ENCODE data around the gene TMX2.

DNA sequence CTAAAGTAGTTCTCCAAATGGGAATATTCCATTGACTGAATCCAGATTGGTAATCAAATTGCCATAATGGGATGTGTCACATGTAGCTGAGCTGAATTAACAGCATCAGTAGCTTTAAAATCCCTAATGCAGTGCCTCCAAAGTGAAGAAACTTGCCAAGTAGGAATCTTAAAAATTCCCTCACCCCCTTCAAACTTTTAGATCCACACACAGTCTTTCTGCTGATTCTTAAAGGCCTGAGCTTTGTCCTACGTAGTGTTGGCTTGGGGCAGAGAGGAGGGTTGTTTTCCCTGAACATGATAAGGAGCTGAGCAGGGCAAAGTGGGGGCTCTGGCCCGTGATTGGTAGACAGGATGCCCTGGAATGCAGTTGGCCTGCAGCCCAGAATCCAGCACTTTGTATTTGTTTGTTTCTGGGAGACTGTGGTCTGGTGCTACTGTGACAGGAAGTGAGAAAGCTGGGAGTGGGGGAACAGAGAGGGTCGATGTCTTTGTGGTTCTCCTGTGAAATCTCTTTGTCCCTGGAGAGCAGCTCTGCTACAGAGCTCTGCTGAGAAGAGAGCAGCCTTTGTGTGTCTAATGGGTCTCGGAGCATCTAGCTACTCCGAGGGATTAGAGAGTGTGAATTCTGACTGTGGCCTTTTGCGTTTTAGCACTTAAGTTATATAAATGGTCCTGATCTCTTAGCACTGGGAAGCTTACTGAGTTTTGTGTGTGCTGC, 66.1 kb downstream of the TMX2 start:
- TF ChIP-seq, protein P1, sequence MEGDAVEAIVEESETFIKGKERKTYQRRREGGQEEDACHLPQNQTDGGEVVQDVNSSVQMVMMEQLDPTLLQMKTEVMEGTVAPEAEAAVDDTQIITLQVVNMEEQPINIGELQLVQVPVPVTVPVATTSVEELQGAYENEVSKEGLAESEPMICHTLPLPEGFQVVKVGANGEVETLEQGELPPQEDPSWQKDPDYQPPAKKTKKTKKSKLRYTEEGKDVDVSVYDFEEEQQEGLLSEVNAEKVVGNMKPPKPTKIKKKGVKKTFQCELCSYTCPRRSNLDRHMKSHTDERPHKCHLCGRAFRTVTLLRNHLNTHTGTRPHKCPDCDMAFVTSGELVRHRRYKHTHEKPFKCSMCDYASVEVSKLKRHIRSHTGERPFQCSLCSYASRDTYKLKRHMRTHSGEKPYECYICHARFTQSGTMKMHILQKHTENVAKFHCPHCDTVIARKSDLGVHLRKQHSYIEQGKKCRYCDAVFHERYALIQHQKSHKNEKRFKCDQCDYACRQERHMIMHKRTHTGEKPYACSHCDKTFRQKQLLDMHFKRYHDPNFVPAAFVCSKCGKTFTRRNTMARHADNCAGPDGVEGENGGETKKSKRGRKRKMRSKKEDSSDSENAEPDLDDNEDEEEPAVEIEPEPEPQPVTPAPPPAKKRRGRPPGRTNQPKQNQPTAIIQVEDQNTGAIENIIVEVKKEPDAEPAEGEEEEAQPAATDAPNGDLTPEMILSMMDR (IDR thresholded peaks at IDR 0.05; ENCODE audit: poor library complexity), result no peak
- TF ChIP-seq EZH2phosphoT487 (IDR thresholded peaks at IDR 0.05; ENCODE audit: low read depth, severe bottlenecking, unreplicated experiment), result no peak
- no peak for TF ChIP-seq EZH2 (IDR thresholded peaks at IDR 0.05; ENCODE audit: borderline replicate concordance)

Data from hepatocyte (in vitro differentiated cells).